ENCODE measurements around the gene CTNNA3. TPM values are rescaled to one million over a fixed set of nuclear protein-coding genes. Genes with fewer than 3 reads are reported as not detected.

CTNNA3 gene
- polyA plus RNA-seq, 2 donors: 0.08 to 0.10 TPM

GRCh38 chr10:67506083-67506756, 189.8 kb downstream of the CTNNA3 start:
- Histone ChIP-seq H3K36me3 (ENCODE audit: control insufficient read depth in 2 of 2, insufficient read depth in 2 of 2, low read length in 1 of 2) (no peaks in the 10 kb centered on the region), H3K27me3 (ENCODE audit: control insufficient read depth in 1 of 2, insufficient read depth in 2 of 2, low read length in 2 of 2) (no peaks in the 10 kb centered on the region), H3K9me3 (ENCODE audit: control insufficient read depth in 2 of 2, insufficient read depth in 1 of 2, low read depth in 1 of 2, low read length in 1 of 2) (no peaks in the 10 kb centered on the region), H3K4me1 (ENCODE audit: control insufficient read depth in 2 of 2, insufficient read depth in 2 of 2, low read length in 1 of 2) (no peaks in the 10 kb centered on the region), H3K27ac (ENCODE audit: low read depth in 2 of 2, low read length in 1 of 2) (no peak overlapping the region), H3K4me3 (ENCODE audit: low read depth in 1 of 2, low read length in 2 of 2) (no peak overlapping the region)
- 60 to 82% methylated on average over 2 of the region's 2 CpGs for WGBS, 2 donors

GRCh38 chr10:67492317-67493019, 203.5 kb downstream of the CTNNA3 start:
- H3K27me3 ChIP-seq (ENCODE audit: control insufficient read depth in 1 of 2, insufficient read depth in 2 of 2, low read length in 2 of 2): no peaks in the 10 kb centered on the region
- H3K36me3 ChIP-seq (ENCODE audit: control insufficient read depth in 2 of 2, insufficient read depth in 2 of 2, low read length in 1 of 2): no peaks in the 10 kb centered on the region
- H3K27ac ChIP-seq (ENCODE audit: low read depth in 2 of 2, low read length in 1 of 2): no peak overlapping the region
- no peaks in the 10 kb centered on the region for H3K9me3 ChIP-seq (ENCODE audit: control insufficient read depth in 2 of 2, insufficient read depth in 1 of 2, low read depth in 1 of 2, low read length in 1 of 2)
- 16 to 28% methylated on average over 2 of the region's 2 CpGs for WGBS, 2 donors
- H3K4me3 ChIP-seq (ENCODE audit: low read depth in 1 of 2, low read length in 2 of 2): no peak overlapping the region
- H3K4me1 ChIP-seq (ENCODE audit: control insufficient read depth in 2 of 2, insufficient read depth in 2 of 2, low read length in 1 of 2): no peaks in the 10 kb centered on the region

- Histone ChIP-seq H3K27me3 (ENCODE audit: control insufficient read depth in 1 of 2, insufficient read depth in 2 of 2, low read length in 2 of 2) (no peaks in the 10 kb centered on the region), H3K36me3 (ENCODE audit: control insufficient read depth in 2 of 2, insufficient read depth in 2 of 2, low read length in 1 of 2) (no peaks in the 10 kb centered on the region), H3K4me1 (ENCODE audit: control insufficient read depth in 2 of 2, insufficient read depth in 2 of 2, low read length in 1 of 2) (no peaks in the 10 kb centered on the region), H3K9me3 (ENCODE audit: control insufficient read depth in 2 of 2, insufficient read depth in 1 of 2, low read depth in 1 of 2, low read length in 1 of 2) (no peaks in the 10 kb centered on the region), H3K27ac (ENCODE audit: low read depth in 2 of 2, low read length in 1 of 2) (no peak overlapping the region), H3K4me3 (ENCODE audit: low read depth in 1 of 2, low read length in 2 of 2) (no peak overlapping the region)
- WGBS, 2 donors: 80 to 82% methylated on average over 6 of the region's 6 CpGs
Observed at GRCh38 chr10:67487906-67488619, 207.9 kb downstream of the CTNNA3 start.

- H3K27me3 ChIP-seq (ENCODE audit: control insufficient read depth in 1 of 2, insufficient read depth in 2 of 2, low read length in 2 of 2): no peaks in the 10 kb centered on the region
- 40 to 48% methylated on average over 3 of the region's 3 CpGs for WGBS, 2 donors
- H3K36me3 ChIP-seq (ENCODE audit: control insufficient read depth in 2 of 2, insufficient read depth in 2 of 2, low read length in 1 of 2): no peaks in the 10 kb centered on the region
- H3K4me1 ChIP-seq (ENCODE audit: control insufficient read depth in 2 of 2, insufficient read depth in 2 of 2, low read length in 1 of 2): no peaks in the 10 kb centered on the region
- H3K27ac ChIP-seq (ENCODE audit: low read depth in 2 of 2, low read length in 1 of 2): no peak overlapping the region
- H3K4me3 ChIP-seq (ENCODE audit: low read depth in 1 of 2, low read length in 2 of 2): no peak overlapping the region
- H3K9me3 ChIP-seq (ENCODE audit: control insufficient read depth in 2 of 2, insufficient read depth in 1 of 2, low read depth in 1 of 2, low read length in 1 of 2): no peaks in the 10 kb centered on the region
Observed at GRCh38 chr10:67487199-67487598, 208.8 kb downstream of the CTNNA3 start.

- H3K27me3 ChIP-seq (ENCODE audit: control insufficient read depth in 1 of 2, insufficient read depth in 2 of 2, low read length in 2 of 2): no peaks in the 10 kb centered on the region
- H3K9me3 ChIP-seq (ENCODE audit: control insufficient read depth in 2 of 2, insufficient read depth in 1 of 2, low read depth in 1 of 2, low read length in 1 of 2): peaks cover 3 to 5% of the 10 kb centered on the region in 2 donors
- no peak overlapping the region for H3K4me3 ChIP-seq (ENCODE audit: low read depth in 1 of 2, low read length in 2 of 2)
- H3K36me3 ChIP-seq (ENCODE audit: control insufficient read depth in 2 of 2, insufficient read depth in 2 of 2, low read length in 1 of 2): no peaks in the 10 kb centered on the region
- H3K4me1 ChIP-seq (ENCODE audit: control insufficient read depth in 2 of 2, insufficient read depth in 2 of 2, low read length in 1 of 2): no peaks in the 10 kb centered on the region
- WGBS, 2 donors: 90 to 93% methylated on average over 1 of the region's 1 CpG
- no peak overlapping the region for H3K27ac ChIP-seq (ENCODE audit: low read depth in 2 of 2, low read length in 1 of 2)
Observed at GRCh38 chr10:67477868-67478267, 218.1 kb downstream of the CTNNA3 start.

GRCh38 chr10:67476201-67476600, 219.8 kb downstream of the CTNNA3 start:
- Histone ChIP-seq H3K9me3 (ENCODE audit: control insufficient read depth in 2 of 2, insufficient read depth in 1 of 2, low read depth in 1 of 2, low read length in 1 of 2) (peaks cover 3 to 5% of the 10 kb centered on the region in 2 donors), H3K27ac (ENCODE audit: low read depth in 2 of 2, low read length in 1 of 2) (no peak overlapping the region), H3K27me3 (ENCODE audit: control insufficient read depth in 1 of 2, insufficient read depth in 2 of 2, low read length in 2 of 2) (no peaks in the 10 kb centered on the region), H3K4me1 (ENCODE audit: control insufficient read depth in 2 of 2, insufficient read depth in 2 of 2, low read length in 1 of 2) (no peaks in the 10 kb centered on the region), H3K36me3 (ENCODE audit: control insufficient read depth in 2 of 2, insufficient read depth in 2 of 2, low read length in 1 of 2) (no peaks in the 10 kb centered on the region), H3K4me3 (ENCODE audit: low read depth in 1 of 2, low read length in 2 of 2) (no peak overlapping the region)
- WGBS, 2 donors: 83 to 90% methylated on average over 4 of the region's 4 CpGs

GRCh38 chr10:67473850-67474633, 222.0 kb downstream of the CTNNA3 start:
- Histone ChIP-seq H3K4me3 (ENCODE audit: low read depth in 1 of 2, low read length in 2 of 2) (no peak overlapping the region), H3K9me3 (ENCODE audit: control insufficient read depth in 2 of 2, insufficient read depth in 1 of 2, low read depth in 1 of 2, low read length in 1 of 2) (peaks cover 3 to 5% of the 10 kb centered on the region in 2 donors), H3K36me3 (ENCODE audit: control insufficient read depth in 2 of 2, insufficient read depth in 2 of 2, low read length in 1 of 2) (no peaks in the 10 kb centered on the region), H3K4me1 (ENCODE audit: control insufficient read depth in 2 of 2, insufficient read depth in 2 of 2, low read length in 1 of 2) (no peaks in the 10 kb centered on the region), H3K27ac (ENCODE audit: low read depth in 2 of 2, low read length in 1 of 2) (no peak overlapping the region), H3K27me3 (ENCODE audit: control insufficient read depth in 1 of 2, insufficient read depth in 2 of 2, low read length in 2 of 2) (no peaks in the 10 kb centered on the region)
- 60 to 68% methylated on average over 3 of the region's 3 CpGs for WGBS, 2 donors

- H3K27ac ChIP-seq (ENCODE audit: low read depth in 2 of 2, low read length in 1 of 2): no peak overlapping the region
- WGBS, 2 donors: 63 to 82% methylated on average over 3 of the region's 3 CpGs
- H3K4me1 ChIP-seq (ENCODE audit: control insufficient read depth in 2 of 2, insufficient read depth in 2 of 2, low read length in 1 of 2): no peaks in the 10 kb centered on the region
- no peaks in the 10 kb centered on the region for H3K27me3 ChIP-seq (ENCODE audit: control insufficient read depth in 1 of 2, insufficient read depth in 2 of 2, low read length in 2 of 2)
- H3K4me3 ChIP-seq (ENCODE audit: low read depth in 1 of 2, low read length in 2 of 2): no peak overlapping the region
- no peaks in the 10 kb centered on the region for H3K36me3 ChIP-seq (ENCODE audit: control insufficient read depth in 2 of 2, insufficient read depth in 2 of 2, low read length in 1 of 2)
- H3K9me3 ChIP-seq (ENCODE audit: control insufficient read depth in 2 of 2, insufficient read depth in 1 of 2, low read depth in 1 of 2, low read length in 1 of 2): no peaks in the 10 kb centered on the region
Observed at GRCh38 chr10:67471022-67471421, 225.0 kb downstream of the CTNNA3 start.

- 59 to 75% methylated on average over 3 of the region's 3 CpGs for WGBS, 2 donors
- Histone ChIP-seq H3K27me3 (ENCODE audit: control insufficient read depth in 1 of 2, insufficient read depth in 2 of 2, low read length in 2 of 2) (no peaks in the 10 kb centered on the region), H3K27ac (ENCODE audit: low read depth in 2 of 2, low read length in 1 of 2) (no peak overlapping the region), H3K4me1 (ENCODE audit: control insufficient read depth in 2 of 2, insufficient read depth in 2 of 2, low read length in 1 of 2) (no peaks in the 10 kb centered on the region), H3K4me3 (ENCODE audit: low read depth in 1 of 2, low read length in 2 of 2) (no peak overlapping the region), H3K36me3 (ENCODE audit: control insufficient read depth in 2 of 2, insufficient read depth in 2 of 2, low read length in 1 of 2) (no peaks in the 10 kb centered on the region), H3K9me3 (ENCODE audit: control insufficient read depth in 2 of 2, insufficient read depth in 1 of 2, low read depth in 1 of 2, low read length in 1 of 2) (peaks cover 0 to 2% of the 10 kb centered on the region in 2 donors)
Observed at GRCh38 chr10:67464278-67464677, 231.7 kb downstream of the CTNNA3 start.

All from esophagus (tissue), 2 donors.